NB4 (cell line): Measurements from ENCODE around the gene TAS2R40.

Source experiments
- DNase-seq: peaks from one replicate; pipeline ENCODE4 v3.0.0; 2010; ENCODE audit warnings: low read depth
- H3K4me3 ChIP-seq: one replicate; pipeline ENCODE4 v1.5.1; 2011; ENCODE audit warnings: mild to moderate bottlenecking, low read depth, low read length, moderate library complexity
- MYC ChIP-seq: IDR thresholded peaks from 2 replicates; pipeline ENCODE4 v1.6.1; 2011; ENCODE audit warnings: low read depth, low read length
- POLR2A ChIP-seq: IDR thresholded peaks from 2 replicates; pipeline ENCODE4 v1.6.1; 2011; ENCODE audit warnings: mild to moderate bottlenecking; ENCODE audit not compliant: insufficient read length; ENCODE audit errors: extremely low read depth
- TF ChIP-seq, protein P1 (sequence below): IDR thresholded peaks from 2 replicates; pipeline ENCODE4 v1.6.1; 2011; ENCODE audit warnings: low read depth, low read length
- TF ChIP-seq, protein P2 (sequence below): IDR thresholded peaks from one replicate; pipeline ENCODE4 v1.5.1; 2012; ENCODE audit warnings: low read depth, low read length

Gene TAS2R40

DNA sequence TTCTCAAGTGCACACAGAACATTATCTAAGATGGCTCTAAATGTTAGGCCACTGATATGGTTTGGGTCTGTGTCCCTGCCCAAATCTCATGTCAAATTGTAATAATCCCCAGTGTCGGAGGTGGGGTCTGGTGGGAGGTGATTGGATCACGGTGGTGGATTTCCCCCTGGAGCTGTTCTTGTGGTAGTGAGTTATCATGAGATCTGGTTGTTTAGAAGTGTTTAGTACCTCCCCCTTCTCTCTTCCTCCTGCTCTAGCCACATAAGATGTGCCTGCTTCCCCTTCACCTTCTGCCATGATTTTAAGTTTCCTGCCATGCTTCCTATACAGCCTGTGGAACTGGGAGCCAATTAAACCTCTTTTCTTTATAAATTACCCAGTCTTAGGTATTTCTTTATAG is 30.2 kb downstream of the TAS2R40 start:
- H3K4me3 ChIP-seq = no peak overlapping the region
- no peak for DNase-seq
- TF ChIP-seq POLR2A (no peak), MYC (no peak)
- TF ChIP-seq, protein P1, sequence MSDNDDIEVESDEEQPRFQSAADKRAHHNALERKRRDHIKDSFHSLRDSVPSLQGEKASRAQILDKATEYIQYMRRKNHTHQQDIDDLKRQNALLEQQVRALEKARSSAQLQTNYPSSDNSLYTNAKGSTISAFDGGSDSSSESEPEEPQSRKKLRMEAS = no peak
- TF ChIP-seq, protein P2, sequence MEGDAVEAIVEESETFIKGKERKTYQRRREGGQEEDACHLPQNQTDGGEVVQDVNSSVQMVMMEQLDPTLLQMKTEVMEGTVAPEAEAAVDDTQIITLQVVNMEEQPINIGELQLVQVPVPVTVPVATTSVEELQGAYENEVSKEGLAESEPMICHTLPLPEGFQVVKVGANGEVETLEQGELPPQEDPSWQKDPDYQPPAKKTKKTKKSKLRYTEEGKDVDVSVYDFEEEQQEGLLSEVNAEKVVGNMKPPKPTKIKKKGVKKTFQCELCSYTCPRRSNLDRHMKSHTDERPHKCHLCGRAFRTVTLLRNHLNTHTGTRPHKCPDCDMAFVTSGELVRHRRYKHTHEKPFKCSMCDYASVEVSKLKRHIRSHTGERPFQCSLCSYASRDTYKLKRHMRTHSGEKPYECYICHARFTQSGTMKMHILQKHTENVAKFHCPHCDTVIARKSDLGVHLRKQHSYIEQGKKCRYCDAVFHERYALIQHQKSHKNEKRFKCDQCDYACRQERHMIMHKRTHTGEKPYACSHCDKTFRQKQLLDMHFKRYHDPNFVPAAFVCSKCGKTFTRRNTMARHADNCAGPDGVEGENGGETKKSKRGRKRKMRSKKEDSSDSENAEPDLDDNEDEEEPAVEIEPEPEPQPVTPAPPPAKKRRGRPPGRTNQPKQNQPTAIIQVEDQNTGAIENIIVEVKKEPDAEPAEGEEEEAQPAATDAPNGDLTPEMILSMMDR = no peak

DNA sequence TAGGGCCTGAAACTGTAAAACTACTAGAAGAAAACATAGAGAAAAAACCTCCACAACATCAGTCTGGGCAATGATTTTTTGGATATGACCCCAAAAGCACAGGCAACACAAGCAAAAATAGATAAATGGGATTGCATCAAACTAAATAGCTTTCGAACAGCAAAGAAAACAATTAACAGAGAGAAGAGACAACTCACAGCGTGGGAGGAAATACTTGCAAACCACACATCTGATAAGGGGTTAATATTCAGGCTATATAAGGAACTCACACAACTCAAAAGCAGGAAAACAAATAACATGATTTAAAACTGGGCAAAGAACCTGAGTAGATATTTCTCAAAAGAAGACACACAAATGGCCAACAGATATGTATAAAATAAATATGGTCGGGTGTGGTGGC is 33.7 kb downstream of the TAS2R40 start:
- no peak overlapping the region for H3K4me3 ChIP-seq
- TF ChIP-seq, protein P2 = no peak
- TF ChIP-seq MYC (no peak), POLR2A (no peak)
- TF ChIP-seq, protein P1 = no peak
- DNase-seq = peak; percentile 63

DNA sequence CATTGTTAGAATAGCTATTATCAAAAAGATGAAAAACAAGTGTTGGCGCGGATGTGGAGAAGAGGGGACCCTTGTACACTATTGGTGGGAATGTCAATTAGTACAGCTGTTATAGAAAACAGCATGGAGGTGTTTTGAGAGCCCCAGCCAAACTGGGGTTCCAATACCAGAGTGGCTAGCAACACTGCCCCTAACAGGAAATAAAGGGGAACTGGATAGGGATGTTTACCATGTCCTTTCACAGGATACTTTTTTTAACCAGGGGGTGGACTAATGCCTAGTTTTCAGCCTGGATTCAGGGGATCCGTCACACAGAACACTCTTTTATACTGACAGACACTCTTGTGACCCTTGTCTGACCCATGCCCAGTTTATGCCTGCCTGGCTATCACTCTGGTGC is 34.5 kb downstream of the TAS2R40 start:
- DNase-seq = peak; percentile 47
- TF ChIP-seq, protein P1 = no peak
- no peak for TF ChIP-seq POLR2A
- no peak for TF ChIP-seq MYC
- TF ChIP-seq, protein P2 = peak; percentile 40
- no peak overlapping the region for H3K4me3 ChIP-seq

DNA sequence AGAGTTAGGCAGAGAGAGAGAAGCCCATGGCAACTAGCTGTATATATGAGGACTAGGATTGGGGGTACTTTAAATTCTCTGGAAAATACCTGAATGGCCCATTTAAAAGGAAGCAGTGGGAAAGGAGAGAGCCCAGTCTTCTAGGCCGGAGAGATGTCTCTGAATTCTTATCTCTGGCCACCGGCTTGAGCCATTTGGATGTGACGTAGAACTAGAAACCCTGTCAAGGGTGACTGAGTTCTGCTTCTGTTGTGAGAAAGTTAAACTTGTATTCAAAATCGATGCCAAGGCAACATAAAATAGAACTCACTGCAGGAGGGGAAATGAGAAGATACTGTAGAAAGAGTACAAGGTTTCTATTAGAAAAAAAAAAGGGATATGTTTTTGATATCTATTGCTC is 35.1 kb downstream of the TAS2R40 start:
- TF ChIP-seq POLR2A (no peak), MYC (no peak)
- TF ChIP-seq, protein P2 = no peak
- TF ChIP-seq, protein P1 = no peak
- no peak for DNase-seq
- no peak overlapping the region for H3K4me3 ChIP-seq

DNA sequence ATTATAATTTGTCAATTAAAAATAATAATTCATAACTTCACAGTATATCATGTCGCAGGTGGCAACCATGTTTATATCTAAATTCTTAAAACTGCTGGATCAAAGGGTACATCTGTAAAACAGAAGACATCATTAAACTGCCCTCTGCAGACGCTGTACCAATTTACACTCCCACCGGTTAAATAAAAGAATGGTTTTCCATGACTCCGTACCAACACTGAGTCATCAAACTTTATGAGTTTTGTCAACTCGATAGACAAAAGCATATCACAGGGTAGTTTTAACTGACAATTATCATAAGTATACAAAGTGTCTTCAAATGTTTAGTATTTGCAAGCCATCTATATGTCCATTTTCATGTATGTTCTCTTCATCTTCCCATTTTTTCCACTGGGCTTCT is 35.7 kb downstream of the TAS2R40 start:
- TF ChIP-seq MYC (no peak), POLR2A (no peak)
- TF ChIP-seq, protein P1 = no peak
- no peak overlapping the region for H3K4me3 ChIP-seq

DNA sequence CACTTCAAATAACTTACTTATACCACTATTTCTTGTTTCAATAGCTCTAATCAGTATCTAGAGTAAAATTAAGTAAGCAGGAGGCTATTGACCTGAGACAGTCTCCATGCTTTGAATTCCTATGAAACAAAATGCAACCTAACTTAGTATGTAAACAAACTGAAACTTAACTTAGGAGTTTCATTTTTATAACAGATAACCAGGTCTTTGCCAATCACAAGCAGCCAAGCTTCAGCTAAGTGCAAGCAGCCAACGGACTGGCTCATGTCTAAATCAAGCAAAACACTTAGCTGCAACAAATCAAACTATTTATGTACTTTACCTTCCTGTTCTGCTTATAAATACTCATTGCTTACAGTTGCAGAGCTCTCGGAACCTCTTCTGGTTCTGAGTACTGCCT is 37.0 kb downstream of the TAS2R40 start:
- no peak overlapping the region for H3K4me3 ChIP-seq
- DNase-seq = no peak
- TF ChIP-seq, protein P2 = no peak
- TF ChIP-seq MYC = no peak
- no peak for TF ChIP-seq POLR2A
- TF ChIP-seq, protein P1 = no peak

More for the DNA sequence above, 35.7 kb downstream of the TAS2R40 start:
- peak; percentile 48 for DNase-seq
